Measurements from ENCODE around the gene SLC25A30. TPM values are rescaled to one million over a fixed set of nuclear protein-coding genes. Genes with fewer than 3 reads are reported as not detected.

The SLC25A30 gene
- total and polyA plus RNA-seq, 2 donors (not counting 1 experiment from before 2014, with no cell fraction given), result 11.2 to 16.9 TPM

DNA sequence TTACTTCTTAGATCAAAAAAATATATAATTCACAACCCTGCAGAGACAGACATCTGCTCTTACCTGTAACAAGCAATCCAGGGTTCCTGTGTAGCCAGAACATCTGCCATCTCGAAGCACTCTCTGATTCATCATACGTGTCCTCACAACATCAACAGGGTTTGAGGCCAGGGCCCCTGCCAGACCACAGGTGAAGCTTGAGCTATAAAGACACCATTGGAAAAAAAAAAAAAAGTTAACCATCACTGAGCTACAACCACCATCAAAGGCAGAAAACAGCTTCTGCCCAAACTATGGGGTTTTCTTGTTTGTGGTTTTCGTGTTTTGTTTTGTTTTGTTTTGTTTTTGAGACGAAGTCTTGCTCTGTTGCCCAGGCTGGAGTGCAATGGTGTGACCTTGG is 19.3 kb downstream of the SLC25A30 start:
- H3K4me3 Mint-ChIP-seq, result no peak overlapping the region
- H3K79me2 ChIP-seq (ENCODE audit: control insufficient read depth, insufficient read depth, low read length), result no peaks in the 10 kb centered on the region
- 25% methylated on average over 2 of the region's 4 CpGs for WGBS (ENCODE audit: insufficient coverage)
- no peak overlapping the region for H3K4me2 ChIP-seq (replicated peaks; ENCODE audit: low read depth, low read length, poor library complexity, severe bottlenecking)
- peaks cover 6% of the 10 kb centered on the region for H3K4me1 Mint-ChIP-seq
- H3K9me3 ChIP-seq (ENCODE audit: control extremely low read depth in 1 of 3, control insufficient read depth in 2 of 3, insufficient read depth in 1 of 3, low read length in 2 of 3), result no peaks in the 10 kb centered on the region
- CTCF ChIA-PET, result interaction anchor here (0.5 to 2.0 kb wide), 4 partner anchors 13 to 115 kb away, joined by 3 to 12 read pairs (median 3); no protein-coding TSS in a partner anchor
- intact Hi-C loops (cut with micrococcal nuclease), result no loop called here
- H4K20me1 ChIP-seq (ENCODE audit: control insufficient read depth, insufficient read depth, low read length, poor library complexity, severe bottlenecking), result no peaks in the 10 kb centered on the region
- peaks cover 10 to 76% of the 10 kb centered on the region in 2 experiments for H3K36me3 ChIP-seq (replicated peaks in 1 of 2; ENCODE audit: control extremely low read depth in 1 of 2, control insufficient read depth in 1 of 2, extremely low read depth in 1 of 2, insufficient read depth in 2 of 2, low read length in 1 of 2)
- no peak for DNase-seq
- ATAC-seq (ENCODE audit: low read depth), result no peak
- H3K9ac ChIP-seq (ENCODE audit: low read length), result no peak overlapping the region
- no peak overlapping the region for H3K4me3 ChIP-seq (ENCODE audit: control extremely low read depth in 1 of 5, extremely low read depth in 1 of 5, insufficient read depth in 1 of 5, low read depth in 2 of 5, low read length in 4 of 5)
- no peaks in the 10 kb centered on the region for H3K9me3 Mint-ChIP-seq (ENCODE audit: insufficient read depth)
- no peaks in the 10 kb centered on the region for H3K4me1 ChIP-seq (ENCODE audit: control insufficient read depth in 2 of 2, insufficient read depth in 2 of 2, low read length in 2 of 2)
- POLR2A ChIA-PET, result interaction anchor here (0.6 kb wide), 1 partner anchor 295 kb away, joined by 4 read pairs; no protein-coding TSS in a partner anchor
- H2AFZ ChIP-seq (ENCODE audit: insufficient read depth, low read depth, low read length, poor library complexity, severe bottlenecking), result no peak overlapping the region
- no peak for TF ChIP-seq EZH2 (IDR thresholded peaks at IDR 0.05; ENCODE audit: borderline replicate concordance, insufficient read depth, low read depth, low read length, poor library complexity, severe bottlenecking)
- TF ChIP-seq, protein P1, sequence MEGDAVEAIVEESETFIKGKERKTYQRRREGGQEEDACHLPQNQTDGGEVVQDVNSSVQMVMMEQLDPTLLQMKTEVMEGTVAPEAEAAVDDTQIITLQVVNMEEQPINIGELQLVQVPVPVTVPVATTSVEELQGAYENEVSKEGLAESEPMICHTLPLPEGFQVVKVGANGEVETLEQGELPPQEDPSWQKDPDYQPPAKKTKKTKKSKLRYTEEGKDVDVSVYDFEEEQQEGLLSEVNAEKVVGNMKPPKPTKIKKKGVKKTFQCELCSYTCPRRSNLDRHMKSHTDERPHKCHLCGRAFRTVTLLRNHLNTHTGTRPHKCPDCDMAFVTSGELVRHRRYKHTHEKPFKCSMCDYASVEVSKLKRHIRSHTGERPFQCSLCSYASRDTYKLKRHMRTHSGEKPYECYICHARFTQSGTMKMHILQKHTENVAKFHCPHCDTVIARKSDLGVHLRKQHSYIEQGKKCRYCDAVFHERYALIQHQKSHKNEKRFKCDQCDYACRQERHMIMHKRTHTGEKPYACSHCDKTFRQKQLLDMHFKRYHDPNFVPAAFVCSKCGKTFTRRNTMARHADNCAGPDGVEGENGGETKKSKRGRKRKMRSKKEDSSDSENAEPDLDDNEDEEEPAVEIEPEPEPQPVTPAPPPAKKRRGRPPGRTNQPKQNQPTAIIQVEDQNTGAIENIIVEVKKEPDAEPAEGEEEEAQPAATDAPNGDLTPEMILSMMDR (IDR thresholded peaks at IDR 0.05), result no peak
- no peaks in the 10 kb centered on the region for H3K27me3 Mint-ChIP-seq
- no peak overlapping the region for H3K27ac ChIP-seq (ENCODE audit: low read length in 2 of 2)
- no peaks in the 10 kb centered on the region for H3K27me3 ChIP-seq (replicated peaks in 1 of 4; ENCODE audit: control extremely low read depth in 1 of 4, control insufficient read depth in 3 of 4, insufficient read depth in 4 of 4, low read length in 3 of 4)
- no peak overlapping the region for H3K27ac Mint-ChIP-seq

DNA sequence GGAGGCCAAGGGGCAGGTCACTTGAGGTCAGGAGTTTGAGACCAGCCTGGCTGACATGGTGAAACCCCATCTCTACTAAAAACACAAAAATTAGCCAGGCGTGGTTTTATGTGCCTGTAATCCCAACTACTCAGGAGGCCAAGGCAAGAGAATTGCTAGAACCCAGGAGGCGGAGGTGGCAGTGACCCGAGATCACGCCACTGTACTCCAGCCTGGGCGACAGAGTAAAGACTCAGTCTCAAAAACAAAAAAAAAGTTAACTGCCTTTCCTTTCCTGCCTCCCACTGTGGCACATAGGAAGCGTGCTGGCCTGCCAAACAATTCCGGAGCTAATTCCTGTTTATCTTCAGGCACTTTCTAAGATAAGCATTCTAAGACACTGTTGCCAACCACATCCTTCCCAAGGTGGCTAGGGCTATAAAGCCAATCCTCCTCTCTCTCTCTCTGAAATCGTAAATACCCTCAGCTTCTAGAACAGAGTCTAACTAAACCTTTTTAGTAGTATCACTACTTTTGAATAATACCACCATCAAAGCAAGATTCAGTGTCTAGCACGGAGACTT is 21.6 kb downstream of the SLC25A30 start:
- H3K27me3 ChIP-seq (replicated peaks in 1 of 4; ENCODE audit: control extremely low read depth in 1 of 4, control insufficient read depth in 3 of 4, insufficient read depth in 4 of 4, low read length in 3 of 4), result no peaks in the 10 kb centered on the region
- H3K4me3 Mint-ChIP-seq, result no peak overlapping the region
- ATAC-seq (ENCODE audit: low read depth) (no peak), DNase-seq (no peak)
- 27% methylated on average over 8 of the region's 9 CpGs for WGBS (ENCODE audit: insufficient coverage)
- intact Hi-C loops (cut with micrococcal nuclease), result no loop called here
- peaks cover 6% of the 10 kb centered on the region for H3K4me1 Mint-ChIP-seq
- POLR2A ChIA-PET, result no interaction called here
- no peaks in the 10 kb centered on the region for H3K27me3 Mint-ChIP-seq
- CTCF ChIA-PET, result interaction anchor here (0.6 to 5.5 kb wide), 3 partner anchors 25 to 79 kb away, joined by 4 to 40 read pairs (median 4); partner anchors contain the start of gene TPT1
- H3K9ac ChIP-seq (ENCODE audit: low read length), result no peak overlapping the region
- H3K4me3 ChIP-seq (ENCODE audit: control extremely low read depth in 1 of 5, extremely low read depth in 1 of 5, insufficient read depth in 1 of 5, low read depth in 2 of 5, low read length in 4 of 5), result no peak overlapping the region
- H2AFZ ChIP-seq (ENCODE audit: insufficient read depth, low read depth, low read length, poor library complexity, severe bottlenecking), result no peak overlapping the region
- H3K36me3 ChIP-seq (replicated peaks in 1 of 2; ENCODE audit: control extremely low read depth in 1 of 2, control insufficient read depth in 1 of 2, extremely low read depth in 1 of 2, insufficient read depth in 2 of 2, low read length in 1 of 2), result peaks cover 9 to 60% of the 10 kb centered on the region in 2 experiments
- H3K27ac ChIP-seq (ENCODE audit: low read length in 2 of 2), result peak overlapping the region in 1 of 2 donors; percentile 34
- H3K9me3 ChIP-seq (ENCODE audit: control extremely low read depth in 1 of 3, control insufficient read depth in 2 of 3, insufficient read depth in 1 of 3, low read length in 2 of 3), result no peaks in the 10 kb centered on the region
- H3K79me2 ChIP-seq (ENCODE audit: control insufficient read depth, insufficient read depth, low read length), result no peaks in the 10 kb centered on the region
- no peaks in the 10 kb centered on the region for H3K4me1 ChIP-seq (ENCODE audit: control insufficient read depth in 2 of 2, insufficient read depth in 2 of 2, low read length in 2 of 2)
- no peak overlapping the region for H3K27ac Mint-ChIP-seq
- no peak for TF ChIP-seq EZH2 (IDR thresholded peaks at IDR 0.05; ENCODE audit: borderline replicate concordance, insufficient read depth, low read depth, low read length, poor library complexity, severe bottlenecking)
- TF ChIP-seq, protein P1 (IDR thresholded peaks at IDR 0.05), result no peak
- H4K20me1 ChIP-seq (ENCODE audit: control insufficient read depth, insufficient read depth, low read length, poor library complexity, severe bottlenecking), result no peaks in the 10 kb centered on the region
- H3K9me3 Mint-ChIP-seq (ENCODE audit: insufficient read depth), result no peaks in the 10 kb centered on the region
- no peak overlapping the region for H3K4me2 ChIP-seq (replicated peaks; ENCODE audit: low read depth, low read length, poor library complexity, severe bottlenecking)

Data from B cell (primary cell).